Measurements from ENCODE around the gene TBC1D9B.

GRCh38 chr5:179836225-179837019 lies 71.3 kb downstream of the TBC1D9B start:
- no peak for TF ChIP-seq CTCF (IDR thresholded peaks at IDR 0.05)
- TF ChIP-seq POLR2A (IDR thresholded peaks at IDR 0.05), result no peak
